ENCODE data around the gene DCUN1D4. TPM values are rescaled to one million over a fixed set of nuclear protein-coding genes. Genes with fewer than 3 reads are reported as not detected.
"Not testable (repeated sequence)": the region's sequence is repeated elsewhere in the genome, so short reads cannot be mapped to it uniquely, and the experiment has no call there.

Gene DCUN1D4
- total RNA-seq, 1 experiment from 2014 or later = 10.4 TPM

GRCh38 chr4:51867689-51868448 is 24.9 kb downstream of the DCUN1D4 start:
- Histone ChIP-seq H3K4me3 (ENCODE audit: insufficient read depth, low read depth, low read length) (no peak overlapping the region), H3K27me3 (ENCODE audit: control insufficient read depth, insufficient read depth, low read length) (no peaks in the 10 kb centered on the region), H3K36me3 (replicated peaks; ENCODE audit: control insufficient read depth, insufficient read depth, low read length) (peaks cover 12% of the 10 kb centered on the region)
- DNase-seq = no peak

GRCh38 chr4:51868449-51868847 is 25.5 kb downstream of the DCUN1D4 start:
- peaks cover 12% of the 10 kb centered on the region for H3K36me3 ChIP-seq (replicated peaks; ENCODE audit: control insufficient read depth, insufficient read depth, low read length)
- H3K27me3 ChIP-seq (ENCODE audit: control insufficient read depth, insufficient read depth, low read length) = no peaks in the 10 kb centered on the region
- no peak for DNase-seq
- H3K4me3 ChIP-seq (ENCODE audit: insufficient read depth, low read depth, low read length) = no peak overlapping the region

DNA sequence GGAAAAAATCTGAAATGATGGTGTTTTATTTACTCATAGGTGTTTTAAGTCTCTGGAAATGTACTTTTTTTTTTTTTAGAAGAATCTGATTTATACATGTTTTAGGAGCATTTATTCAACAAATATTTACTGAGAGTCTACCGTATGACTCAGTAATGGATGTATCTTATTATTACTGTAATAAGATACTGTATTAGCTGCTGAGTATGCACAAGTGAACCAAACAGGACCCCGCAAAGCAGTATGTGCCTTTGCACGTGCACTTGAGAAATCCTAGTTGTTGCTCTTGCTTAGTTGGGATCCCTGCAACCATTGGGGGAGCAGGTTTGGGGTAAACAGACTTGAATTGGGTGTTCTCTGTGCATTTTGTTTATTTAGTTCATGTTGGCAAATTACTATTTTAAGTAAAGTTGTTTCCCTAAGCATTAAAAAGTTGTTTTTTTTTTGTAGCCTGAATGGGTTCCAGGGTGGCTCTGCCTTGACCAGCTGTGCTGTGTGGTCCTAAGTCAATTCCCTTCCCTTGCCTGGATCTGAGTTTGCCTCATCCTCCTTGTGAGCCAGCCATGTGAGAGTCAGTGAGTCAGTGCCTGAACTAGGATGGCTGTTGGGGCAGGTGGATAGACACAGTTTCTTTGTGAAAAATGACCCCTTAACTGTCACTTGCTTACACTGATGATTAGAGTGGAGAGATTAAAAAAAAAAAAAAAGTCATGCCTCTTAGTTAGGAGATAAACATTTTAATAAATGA is 27.7 kb downstream of the DCUN1D4 start:
- Histone ChIP-seq H3K27me3 (ENCODE audit: control insufficient read depth, insufficient read depth, low read length) (no peaks in the 10 kb centered on the region), H3K4me3 (ENCODE audit: insufficient read depth, low read depth, low read length) (no peak overlapping the region), H3K36me3 (replicated peaks; ENCODE audit: control insufficient read depth, insufficient read depth, low read length) (peaks cover 12% of the 10 kb centered on the region)
- no peak for DNase-seq

DNA sequence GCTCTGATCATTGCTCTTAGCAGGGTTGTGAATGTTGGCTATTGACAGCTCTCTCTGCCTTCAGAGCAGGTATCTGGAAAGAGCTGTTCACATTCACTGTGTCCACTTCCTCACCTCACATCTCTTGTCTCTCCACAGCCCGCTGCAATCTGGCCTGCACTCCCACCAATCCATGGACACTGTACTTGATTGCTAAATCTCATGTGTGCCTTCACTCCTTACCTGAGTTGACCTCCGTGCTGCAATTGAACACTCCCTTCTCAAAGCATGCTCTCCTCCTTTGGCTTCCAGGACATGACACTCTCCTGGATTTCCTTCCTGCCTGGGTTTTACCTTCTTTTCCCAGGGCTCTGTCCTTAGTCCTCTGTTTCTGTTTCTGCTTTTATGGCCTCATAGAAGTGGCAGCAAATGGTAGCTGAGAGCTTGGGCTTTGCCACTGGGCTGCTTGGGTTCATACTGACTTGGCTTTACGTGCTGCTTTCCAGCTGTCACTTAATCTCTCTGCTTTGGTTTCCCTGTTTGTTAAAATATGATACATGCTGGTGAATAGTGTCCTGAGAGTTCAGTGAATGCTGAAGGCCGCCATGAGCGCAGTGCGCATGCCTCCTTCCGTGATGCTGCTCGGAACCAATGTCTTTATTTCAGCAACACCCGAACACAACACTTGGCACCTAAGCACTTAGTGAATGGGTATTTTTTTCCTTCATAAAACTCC is 29.5 kb downstream of the DCUN1D4 start:
- no peaks in the 10 kb centered on the region for H3K27me3 ChIP-seq (ENCODE audit: control insufficient read depth, insufficient read depth, low read length)

GRCh38 chr4:51874551-51874950 is 31.6 kb downstream of the DCUN1D4 start:
- DNase-seq = no peak
- Histone ChIP-seq H3K4me3 (ENCODE audit: insufficient read depth, low read depth, low read length) (no peak overlapping the region), H3K36me3 (replicated peaks; ENCODE audit: control insufficient read depth, insufficient read depth, low read length) (peaks cover 8% of the 10 kb centered on the region), H3K27me3 (ENCODE audit: control insufficient read depth, insufficient read depth, low read length) (no peaks in the 10 kb centered on the region)

More for the DNA sequence above, 29.5 kb downstream of the DCUN1D4 start:
- no peak for DNase-seq
- H3K4me3 ChIP-seq (ENCODE audit: insufficient read depth, low read depth, low read length) = no peak overlapping the region
- H3K36me3 ChIP-seq (replicated peaks; ENCODE audit: control insufficient read depth, insufficient read depth, low read length) = peaks cover 8% of the 10 kb centered on the region

DNA sequence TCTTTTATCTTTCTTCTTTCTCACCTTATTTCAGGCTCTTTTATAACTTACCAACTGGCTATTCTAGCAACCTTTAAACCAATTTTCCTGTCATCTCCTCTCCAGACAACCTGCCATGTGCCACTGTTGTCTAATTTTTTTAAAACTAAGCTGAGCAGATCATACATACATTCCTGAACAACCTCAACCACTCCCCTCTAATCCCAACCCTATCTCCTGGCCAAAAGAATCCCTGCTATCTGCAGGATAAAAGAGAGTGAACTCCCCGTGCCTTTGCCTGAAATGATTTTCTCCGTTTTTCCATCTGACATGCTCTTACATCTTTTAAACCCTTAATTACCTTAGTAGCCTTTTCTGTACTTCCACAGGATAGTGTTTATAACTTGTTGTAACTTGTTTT is 35.5 kb downstream of the DCUN1D4 start:
- Histone ChIP-seq H3K27me3 (ENCODE audit: control insufficient read depth, insufficient read depth, low read length) (no peaks in the 10 kb centered on the region), H3K36me3 (replicated peaks; ENCODE audit: control insufficient read depth, insufficient read depth, low read length) (peaks cover 2% of the 10 kb centered on the region), H3K4me3 (ENCODE audit: insufficient read depth, low read depth, low read length) (no peak overlapping the region)
- no peak for DNase-seq

- H3K4me3 ChIP-seq (ENCODE audit: insufficient read depth, low read depth, low read length) = no peak overlapping the region
- no peak for DNase-seq
- no peaks in the 10 kb centered on the region; the same call in 1 of the 2 replicates for H3K36me3 ChIP-seq (replicated peaks; ENCODE audit: control insufficient read depth, insufficient read depth, low read length)
- H3K27me3 ChIP-seq (ENCODE audit: control insufficient read depth, insufficient read depth, low read length) = no peaks in the 10 kb centered on the region
Measured at GRCh38 chr4:51880016-51880915, 37.3 kb downstream of the DCUN1D4 start.

DNA sequence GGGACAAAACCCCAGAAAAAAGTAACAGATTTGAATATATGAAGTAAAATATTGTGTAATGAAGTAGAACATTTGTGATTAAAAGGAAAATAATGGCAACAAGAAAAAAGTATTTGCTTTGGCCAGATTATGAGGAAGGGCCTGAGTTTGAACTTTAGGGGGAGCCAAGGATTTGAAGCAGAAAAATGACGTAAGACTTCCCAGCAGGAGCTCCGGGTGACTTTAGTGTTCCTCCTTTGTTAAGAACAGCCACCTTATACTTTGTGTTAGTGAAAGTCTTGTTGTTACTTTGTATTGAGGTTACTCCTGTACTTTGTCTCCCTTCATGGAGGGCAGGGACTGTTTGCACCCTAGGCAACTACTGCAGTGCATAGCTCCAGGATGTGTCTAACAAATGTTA is 41.1 kb downstream of the DCUN1D4 start:
- H3K4me3 ChIP-seq (ENCODE audit: insufficient read depth, low read depth, low read length) = no peak overlapping the region
- no peaks in the 10 kb centered on the region for H3K27me3 ChIP-seq (ENCODE audit: control insufficient read depth, insufficient read depth, low read length)
- H3K36me3 ChIP-seq (replicated peaks; ENCODE audit: control insufficient read depth, insufficient read depth, low read length) = no peaks in the 10 kb centered on the region; the same call in 1 of the 2 replicates
- DNase-seq = peak; percentile 32

- Histone ChIP-seq H3K4me3 (ENCODE audit: insufficient read depth, low read depth, low read length) (no peak overlapping the region), H3K36me3 (replicated peaks; ENCODE audit: control insufficient read depth, insufficient read depth, low read length) (no peaks in the 10 kb centered on the region; the same call in 1 of the 2 replicates), H3K27me3 (ENCODE audit: control insufficient read depth, insufficient read depth, low read length) (no peaks in the 10 kb centered on the region)
- DNase-seq = peak; percentile 24
Measured at GRCh38 chr4:51884606-51885005, 41.7 kb downstream of the DCUN1D4 start.

DNA sequence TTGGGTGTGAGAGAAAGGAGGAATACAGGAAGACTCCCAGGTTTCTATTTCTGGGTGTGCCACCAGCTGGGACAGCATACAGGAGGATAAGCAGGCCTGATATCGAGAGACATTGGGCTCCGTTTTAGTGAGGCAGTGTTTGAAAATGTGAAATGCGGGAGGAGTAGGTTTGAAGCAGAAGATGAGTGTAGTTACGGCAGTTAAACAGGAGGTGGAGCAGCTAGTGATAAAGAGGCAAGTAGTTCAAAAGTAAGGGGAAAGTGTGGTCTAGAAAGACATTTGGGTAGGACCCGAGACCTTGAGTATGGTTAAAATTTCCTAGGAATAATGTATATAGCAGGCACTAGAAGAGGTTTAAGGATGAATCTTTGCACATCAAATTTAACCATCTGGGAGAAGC is 42.4 kb downstream of the DCUN1D4 start:
- H3K27me3 ChIP-seq (ENCODE audit: control insufficient read depth, insufficient read depth, low read length) = no peaks in the 10 kb centered on the region
- DNase-seq = peak; percentile 51
- no peak overlapping the region for H3K4me3 ChIP-seq (ENCODE audit: insufficient read depth, low read depth, low read length)
- H3K36me3 ChIP-seq (replicated peaks; ENCODE audit: control insufficient read depth, insufficient read depth, low read length) = no peaks in the 10 kb centered on the region; the same call in 1 of the 2 replicates

- no peak for DNase-seq
- H3K36me3 ChIP-seq (replicated peaks; ENCODE audit: control insufficient read depth, insufficient read depth, low read length) = no peaks in the 10 kb centered on the region; the same call in 1 of the 2 replicates
- no peaks in the 10 kb centered on the region for H3K27me3 ChIP-seq (ENCODE audit: control insufficient read depth, insufficient read depth, low read length)
- no peak overlapping the region for H3K4me3 ChIP-seq (ENCODE audit: insufficient read depth, low read depth, low read length)
Measured at GRCh38 chr4:51890760-51891159, 47.8 kb downstream of the DCUN1D4 start.

DNA sequence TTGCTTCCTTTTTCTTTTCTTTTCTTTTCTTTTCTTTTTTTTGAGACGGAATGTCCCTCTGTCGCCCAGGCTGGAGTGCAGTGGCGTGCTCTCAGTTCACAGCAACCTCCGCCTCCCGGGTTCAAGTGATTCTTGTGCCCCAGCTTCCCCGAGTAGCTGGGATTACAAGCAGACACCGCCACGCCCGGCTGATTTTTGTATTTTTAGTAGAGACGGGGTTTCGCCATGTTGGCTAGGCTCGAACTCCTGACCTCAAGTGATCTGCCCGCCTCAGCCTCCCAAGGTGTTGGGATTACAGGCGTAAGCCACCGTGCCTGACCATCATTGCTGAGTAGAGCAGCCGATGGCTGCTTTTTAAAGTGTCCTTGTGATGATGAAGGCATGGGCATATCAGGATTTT is 50.4 kb downstream of the DCUN1D4 start:
- H3K27me3 ChIP-seq (ENCODE audit: control insufficient read depth, insufficient read depth, low read length); H3K36me3 ChIP-seq (replicated peaks; ENCODE audit: control insufficient read depth, insufficient read depth, low read length): not testable (repeated sequence)

DNA sequence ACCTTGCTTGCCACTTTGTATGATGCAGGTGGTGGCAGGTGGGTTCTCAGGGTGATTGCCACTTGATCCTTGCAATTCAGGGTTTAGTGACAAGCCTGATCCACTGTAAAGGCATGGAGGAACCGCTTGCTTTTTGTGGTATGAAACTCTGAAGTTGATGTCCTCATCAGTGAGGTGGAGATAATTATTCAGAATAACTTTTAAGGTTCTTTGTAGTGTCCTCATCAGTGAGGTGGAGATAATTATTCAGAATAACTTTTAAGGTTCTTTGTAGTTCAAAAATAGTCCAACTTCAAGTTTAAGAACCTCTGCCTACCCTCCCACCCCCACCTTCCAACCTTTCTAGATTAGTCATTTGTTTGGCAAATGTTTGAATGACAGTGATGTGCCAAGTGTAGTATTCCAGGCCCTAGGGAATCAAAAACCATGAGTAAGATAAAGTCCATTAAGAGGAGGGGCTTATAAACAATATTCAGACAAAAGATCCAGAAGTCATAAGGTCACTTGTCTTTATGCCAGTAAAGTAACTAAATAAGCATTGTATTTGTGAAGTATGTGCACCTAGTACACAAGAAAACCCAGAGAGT is 51.2 kb downstream of the DCUN1D4 start:
- DNase-seq = no peak
- Histone ChIP-seq H3K27me3 (ENCODE audit: control insufficient read depth, insufficient read depth, low read length) (no peaks in the 10 kb centered on the region), H3K36me3 (replicated peaks; ENCODE audit: control insufficient read depth, insufficient read depth, low read length) (peaks cover 1% of the 10 kb centered on the region; the same call in 1 of the 2 replicates), H3K4me3 (ENCODE audit: insufficient read depth, low read depth, low read length) (no peak overlapping the region)

More for the DNA sequence above, 50.4 kb downstream of the DCUN1D4 start:
- DNase-seq; H3K4me3 ChIP-seq (ENCODE audit: insufficient read depth, low read depth, low read length): not testable (repeated sequence)
